Gastrocnemius medialis (tissue), 4 donors: Measurements from ENCODE around the gene EPHA4. TPM values are rescaled to one million over a fixed set of nuclear protein-coding genes. Genes with fewer than 3 reads are reported as not detected.

Experiments used
- ATAC-seq, 2 donors: fragments of 150-250 bp; one replicate each; pipeline ENCODE4 v1.9.1; 2016
- DNase-seq, 2 donors: peaks; one replicate each; pipeline ENCODE4 v3.0.0-alpha.2; 2019
- H3K27ac ChIP-seq, 4 donors: fragments of 200-600 bp; sonication (generic); 1 replicate in 1 of 4; 2 replicates in 3 of 4; pipeline ENCODE4 v1.5.1; 2016 to 2018; ENCODE audit warnings: mild to moderate bottlenecking in 2 of 4, moderate library complexity in 1 of 4
- H3K27me3 ChIP-seq, 3 donors: fragments of 200-600 bp; sonication (generic) in 2 of 3; 1 replicate in 1 of 3; 2 replicates in 2 of 3; pipeline versions ENCODE4 v1.5.1 to v1.6.0; 2016 to 2019; ENCODE audit warnings: mild to moderate bottlenecking in 1 of 3, moderate library complexity in 1 of 3
- H3K36me3 ChIP-seq, 2 donors: fragments of 200-600 bp; sonication (generic) in 1 of 2; one replicate each; pipeline ENCODE4 v1.5.1; 2017 to 2018
- H3K4me1 ChIP-seq, 2 donors: fragments of 200-600 bp; sonication (generic) in 1 of 2; one replicate each; pipeline ENCODE4 v1.5.1; 2016 to 2017; ENCODE audit warnings: mild to moderate bottlenecking in 2 of 2
- H3K4me3 ChIP-seq, 4 donors: fragments of 200-600 bp; sonication (generic) in 3 of 4; 1 replicate in 1 of 4; 2 replicates in 3 of 4; pipeline ENCODE4 v1.5.1; 2016 to 2019; ENCODE audit warnings: mild to moderate bottlenecking in 2 of 4
- H3K9me3 ChIP-seq, 3 donors: fragments of 200-600 bp; sonication (generic) in 2 of 3; 1 replicate in 1 of 3; 2 replicates in 2 of 3; pipeline ENCODE4 v1.5.1; 2016 to 2019
- CTCF ChIP-seq, 5 experiments: fragments of 450-650 bp in 3 of 5; fragments of 200-600 bp in 2 of 5; sonication (generic) in 2 of 5; IDR thresholded peaks in 4 of 5; conservative IDR thresholded peaks in 1 of 5; 1 replicate in 4 of 5; 2 replicates in 1 of 5; pipeline ENCODE4 v1.5.1; 2016 to 2019; ENCODE audit warnings: antibody characterized with exemption in 5 of 5, mild to moderate bottlenecking in 3 of 5, moderate library complexity in 3 of 5
- POLR2A ChIP-seq, 2 donors: fragments of 450-650 bp; IDR thresholded peaks; one replicate each; pipeline ENCODE4 v1.6.1; 2017; ENCODE audit warnings: antibody characterized with exemption in 2 of 2, mild to moderate bottlenecking in 2 of 2, moderate library complexity in 2 of 2
- in situ Hi-C, 4 donors: fragments of 200-750 bp; cut with MboI; loops; one replicate each; pipeline versions ENCODE4 v1.15.0 to v1.8.0; 2017; ENCODE audit warnings: low sequenced_read_pairs in 4 of 4
- intact Hi-C: fragments of 100-400 bp; cut with DNase I; formaldehyde crosslinking; loops from one replicate; pipeline ENCODE4 v1.15.1; 2023; ENCODE audit warnings: low total_unique reads
- total RNA-seq, 4 donors: library from RNA; depleted of rRNA; stranded (reverse); fragments of >200 nt; gene quantifications; one replicate each; pipeline versions ENCODE4 v1.1.0 to v1.2.3, GENCODE V29; 2016

The EPHA4 gene
- total RNA-seq, 4 donors from 2014 or later = 6.3 to 18.8 (median 13.0) TPM

- Histone ChIP-seq H3K27me3 (no peaks in the 10 kb centered on the region), H3K4me3 (no peak overlapping the region), H3K36me3 (no peaks in the 10 kb centered on the region), H3K9me3 (no peaks in the 10 kb centered on the region), H3K27ac (no peak overlapping the region), H3K4me1 (no peaks in the 10 kb centered on the region)
- ATAC-seq (no peak), DNase-seq (no peak)
- in situ Hi-C loops = no loop called here
- TF ChIP-seq POLR2A (IDR thresholded peaks at IDR 0.05) = no peak
- no peak for TF ChIP-seq CTCF (IDR thresholded peaks at IDR 0.05 in 4 of 5, conservative IDR thresholded peaks at IDR 0.05 in 1 of 5)
- intact Hi-C loops = no loop called here
Measured at GRCh38 chr2:221370857-221371211, 201.3 kb downstream of the EPHA4 start.

GRCh38 chr2:221370076-221370856 lies 201.8 kb downstream of the EPHA4 start:
- Histone ChIP-seq H3K27me3 (no peaks in the 10 kb centered on the region), H3K27ac (no peak overlapping the region), H3K36me3 (no peaks in the 10 kb centered on the region), H3K9me3 (no peaks in the 10 kb centered on the region), H3K4me1 (no peaks in the 10 kb centered on the region), H3K4me3 (no peak overlapping the region)
- intact Hi-C loops = no loop called here
- TF ChIP-seq CTCF (IDR thresholded peaks at IDR 0.05 in 4 of 5, conservative IDR thresholded peaks at IDR 0.05 in 1 of 5) (no peak), POLR2A (IDR thresholded peaks at IDR 0.05) (no peak)
- DNase-seq = no peak
- no peak for ATAC-seq
- in situ Hi-C loops = no loop called here
